T-cell (primary cell): Measurements from ENCODE around the gene MIPEP. TPM values are rescaled to one million over a fixed set of nuclear protein-coding genes. Genes with fewer than 3 reads are reported as not detected.
"Not testable (repeated sequence)": the region's sequence is repeated elsewhere in the genome, so short reads cannot be mapped to it uniquely, and the experiment has no call there.

ENCODE experiments used
- ATAC-seq, 4 experiments: fragments of 200-7000 bp in 3 of 4; fragments of 150-1000 bp in 1 of 4; cut with Tn5 transposase; replicated peaks in 1 of 4; 1 replicate in 3 of 4; 2 replicates in 1 of 4; pipeline ENCODE4 v1.10.0; 2021; ENCODE audit warnings: moderate library complexity in 3 of 4, mild to moderate bottlenecking in 2 of 4, moderate number of reproducible peaks in 1 of 4
- CTCF ChIA-PET, 2 donors: fragments of 300-600 bp; sonication (Branson Sonifier 250); formaldehyde crosslinking; loops; one replicate each; lab custom pipeline; 2022; ENCODE audit warnings: antibody characterized with exemption in 2 of 2; lab: Charles Lee
- POLR2A ChIA-PET, 2 donors: fragments of 300-600 bp; sonication (Branson Sonifier 250); formaldehyde crosslinking; loops; one replicate each; lab custom pipeline; 2022; ENCODE audit warnings: antibody characterized with exemption in 2 of 2; lab: Charles Lee
- DNase-seq, 35 experiments: peaks; one replicate each; pipeline versions ENCODE4 v3.0.0 to v3.0.0-alpha.2; 2013 to 2023
- H3K27ac ChIP-seq: one replicate; pipeline ENCODE4 v1.5.1; 2013; ENCODE audit warnings: low read length
- H3K27me3 ChIP-seq, 2 experiments: replicated peaks in 1 of 2; 1 replicate in 1 of 2; 2 replicates in 1 of 2; pipeline versions ENCODE4 v1.6.1 to v1.7.0; 2013; ENCODE audit warnings: low read length in 1 of 2, mixed read lengths in 1 of 2; ENCODE audit not compliant: control insufficient read depth in 2 of 2, insufficient read depth in 2 of 2; ENCODE audit errors: extremely low read depth in 1 of 2
- H3K36me3 ChIP-seq, 2 donors: 1 replicate in 1 of 2; 2 replicates in 1 of 2; pipeline versions ENCODE4 v1.6.1 to v1.7.0; 2013; ENCODE audit warnings: low read length in 1 of 2; ENCODE audit not compliant: control insufficient read depth in 2 of 2, insufficient read depth in 1 of 2; ENCODE audit errors: extremely low read depth in 1 of 2
- H3K4me1 ChIP-seq, 2 experiments: 1 replicate in 1 of 2; 2 replicates in 1 of 2; pipeline versions ENCODE4 v1.6.1 to v1.7.0; 2013; ENCODE audit warnings: low read length in 2 of 2, mixed read lengths in 1 of 2; ENCODE audit not compliant: insufficient read depth in 2 of 2, control insufficient read depth in 1 of 2; ENCODE audit errors: extremely low read depth in 1 of 2
- H3K4me3 ChIP-seq, 2 donors: 1 replicate in 1 of 2; 2 replicates in 1 of 2; pipeline versions ENCODE4 v1.5.1 to v1.7.0; 2013; ENCODE audit warnings: mild to moderate bottlenecking in 2 of 2, low read length in 1 of 2, moderate library complexity in 1 of 2; ENCODE audit not compliant: control insufficient read depth in 1 of 2; ENCODE audit errors: extremely low read depth in 1 of 2
- H3K9me3 ChIP-seq: 2 replicates; pipeline ENCODE4 v1.7.0; 2013
- H3K27ac Mint-ChIP-seq, 2 donors: one replicate each; pipeline ENCODE4 v1.8.0; 2020 to 2021; ENCODE audit warnings: mild to moderate bottlenecking in 2 of 2, mixed read lengths in 2 of 2
- H3K27me3 Mint-ChIP-seq, 2 donors: one replicate each; pipeline ENCODE4 v1.8.0; 2021 to 2022; ENCODE audit warnings: mixed read lengths in 2 of 2
- H3K36me3 Mint-ChIP-seq: one replicate; pipeline ENCODE4 v1.8.0; 2021; ENCODE audit warnings: mixed read lengths
- H3K4me1 Mint-ChIP-seq, 3 donors: one replicate each; pipeline ENCODE4 v1.8.0; 2020 to 2022; ENCODE audit warnings: mixed read lengths in 3 of 3, mild to moderate bottlenecking in 1 of 3
- H3K4me3 Mint-ChIP-seq, 3 donors: one replicate each; pipeline ENCODE4 v1.8.0; 2020 to 2022; ENCODE audit warnings: mild to moderate bottlenecking in 3 of 3, mixed read lengths in 3 of 3, moderate library complexity in 3 of 3
- H3K9me3 Mint-ChIP-seq, 3 donors: one replicate each; pipeline ENCODE4 v1.8.0; 2020 to 2022; ENCODE audit warnings: mixed read lengths in 3 of 3
- WGBS: methylation state at CpG from one replicate; pipeline ENCODE4 v1.1.5; 2013; ENCODE audit warnings: missing lambda C conversion rate; ENCODE audit not compliant: insufficient coverage; 5-methylcytosine and 5-hydroxymethylcytosine counted together
- total RNA-seq, 35 experiments: library from RNA in 6 of 35; stranded (reverse) in 6 of 35; fragments of 120-200 nt in 1 of 35; gene quantifications; one replicate each; pipeline versions ENCODE4 v1.2.1 to v1.2.4 and lab custom pipeline; 2013 to 2026

Gene MIPEP
- total RNA-seq, 5 donors from 2014 or later (not counting 1 experiment from before 2014, with no cell fraction given): 6.3 to 13.8 (median 12.3) TPM

DNA sequence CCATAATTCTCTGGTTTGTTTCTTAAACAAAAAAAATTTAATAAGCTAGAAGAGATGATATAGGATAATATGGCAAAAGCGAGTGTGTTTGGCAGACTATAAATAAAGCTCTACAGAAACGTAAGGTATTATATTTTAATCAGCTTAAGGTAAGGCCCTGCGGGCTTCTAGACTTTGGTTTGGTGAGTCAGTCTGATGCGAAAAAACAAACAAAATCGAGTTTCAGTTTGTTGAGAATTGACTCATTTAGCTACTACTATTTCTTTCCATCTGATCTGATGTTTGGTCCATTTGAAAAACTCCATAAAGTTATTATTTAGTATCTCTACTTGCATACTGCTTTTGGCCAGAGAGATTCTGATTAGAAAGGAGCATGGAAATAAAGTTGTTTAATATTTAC, 138.0 kb downstream of the MIPEP start:
- H3K36me3 ChIP-seq: peaks cover 0 to 5% of the 10 kb centered on the region in 2 donors
- Mint-ChIP-seq H3K4me3 (no peak overlapping the region), H3K9me3 (no peaks in the 10 kb centered on the region), H3K27me3 (no peaks in the 10 kb centered on the region), H3K36me3 (peaks cover 30% of the 10 kb centered on the region), H3K27ac (peak overlapping the region in 1 of 2 donors; percentile 45), H3K4me1 (peaks cover 30 to 49% (median 32%) of the 10 kb centered on the region in 3 donors)
- H3K27ac ChIP-seq: no peak overlapping the region
- no peaks in the 10 kb centered on the region for H3K9me3 ChIP-seq
- H3K4me1 ChIP-seq: peaks cover 0 to 3% of the 10 kb centered on the region in 2 experiments
- DNase-seq (no peak), ATAC-seq (no peak)
- no peak overlapping the region for H3K4me3 ChIP-seq
- no CpG with 5 or more reads among the region's 5 CpGs for WGBS
- ChIA-PET CTCF (interaction anchor here in 1 of 2 donors (1.2 kb wide), 1 partner anchor 9 kb away, joined by 4 read pairs; no protein-coding TSS in a partner anchor), POLR2A (no interaction called here)
- H3K27me3 ChIP-seq: no peaks in the 10 kb centered on the region

DNA sequence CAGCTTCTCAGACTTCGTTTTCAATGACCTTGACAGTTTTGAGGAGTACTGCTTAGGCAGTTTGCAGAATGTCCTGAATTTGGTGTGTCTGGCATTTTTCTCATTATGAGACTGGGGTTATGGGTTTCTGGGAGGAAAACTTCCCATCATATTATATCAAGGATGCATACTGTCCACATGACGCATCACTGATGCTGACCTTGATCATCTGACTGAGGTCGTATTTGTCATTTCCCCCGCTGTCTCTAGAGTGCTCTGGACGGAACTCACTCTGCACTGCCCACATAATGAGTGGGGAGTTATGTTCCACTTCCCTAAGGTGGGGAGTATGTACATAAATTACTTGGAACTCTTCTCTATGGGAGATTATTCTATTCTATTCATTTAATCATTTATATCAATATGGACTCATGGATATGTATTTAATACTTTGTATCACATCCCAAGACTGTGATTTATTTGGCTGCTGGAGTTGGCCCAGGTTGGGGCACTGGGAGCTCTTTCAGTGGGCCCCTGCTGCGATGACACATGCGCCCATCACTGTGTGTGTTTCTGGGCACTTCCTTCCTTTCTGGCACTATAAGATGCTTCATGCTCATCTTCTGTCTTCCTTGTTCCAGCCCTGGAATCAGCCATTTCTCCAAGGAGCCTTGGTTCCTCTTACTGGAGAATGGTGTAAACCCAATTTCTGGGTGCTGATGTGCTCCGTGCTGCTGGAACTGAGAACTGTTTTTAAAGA, 138.6 kb downstream of the MIPEP start:
- H3K27me3 Mint-ChIP-seq: no peaks in the 10 kb centered on the region
- Histone ChIP-seq H3K27me3 (no peaks in the 10 kb centered on the region), H3K4me3 (no peak overlapping the region), H3K27ac (no peak overlapping the region), H3K9me3 (no peaks in the 10 kb centered on the region), H3K4me1 (peaks cover 0 to 3% of the 10 kb centered on the region in 2 experiments), H3K36me3 (peaks cover 0 to 5% of the 10 kb centered on the region in 2 donors)
- H3K4me3 Mint-ChIP-seq: no peak overlapping the region
- ChIA-PET CTCF (interaction anchor here in 1 of 2 donors (0.6 kb wide), 1 partner anchor 357 kb away, joined by 4 read pairs; no protein-coding TSS in a partner anchor), POLR2A (no interaction called here)
- ATAC-seq (no peak), DNase-seq (no peak)
- H3K9me3 Mint-ChIP-seq: no peaks in the 10 kb centered on the region
- H3K4me1 Mint-ChIP-seq: peaks cover 30 to 49% (median 32%) of the 10 kb centered on the region in 3 donors
- peaks cover 30% of the 10 kb centered on the region for H3K36me3 Mint-ChIP-seq
- 63% methylated on average over 2 of the region's 8 CpGs for WGBS
- H3K27ac Mint-ChIP-seq: peak overlapping the region; percentile 45 to 49

DNA sequence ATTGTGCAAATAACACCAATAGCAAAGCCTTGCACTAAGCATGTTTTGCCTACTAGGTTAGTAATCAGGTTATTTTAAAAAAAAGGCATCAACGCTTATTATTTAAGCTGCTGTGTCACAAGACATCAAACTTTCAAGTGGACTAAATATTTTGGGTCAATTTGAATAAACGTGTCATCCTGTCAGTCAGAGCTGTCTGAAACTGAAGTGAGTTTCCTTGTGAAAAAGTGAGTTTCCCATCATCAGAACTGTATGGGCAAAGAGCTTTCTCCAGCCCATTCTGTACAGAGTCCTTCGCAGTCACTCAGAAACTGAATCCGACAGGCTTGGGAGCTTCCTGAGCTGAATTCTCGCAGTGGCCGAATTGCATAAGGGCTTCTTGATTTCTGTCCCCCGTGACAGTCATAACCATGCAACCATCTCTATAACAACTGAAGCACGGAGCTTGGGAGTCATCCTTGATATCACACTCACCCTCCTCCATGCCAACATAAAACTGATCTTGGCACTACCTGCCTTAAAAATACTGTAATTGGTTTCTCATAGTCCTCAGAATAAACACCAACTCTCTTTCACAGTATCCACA, 139.8 kb downstream of the MIPEP start:
- DNase-seq: no peak
- Histone ChIP-seq H3K4me3 (no peak overlapping the region), H3K36me3 (peaks cover 0 to 5% of the 10 kb centered on the region in 2 donors), H3K27me3 (no peaks in the 10 kb centered on the region), H3K9me3 (no peaks in the 10 kb centered on the region), H3K27ac (no peak overlapping the region), H3K4me1 (peaks cover 0 to 7% of the 10 kb centered on the region in 2 experiments)
- ATAC-seq: no peak
- POLR2A ChIA-PET: interaction anchor here in 1 of 2 donors (0.5 kb wide), 1 partner anchor 126 kb away, joined by 4 read pairs; no protein-coding TSS in a partner anchor
- Mint-ChIP-seq H3K9me3 (no peaks in the 10 kb centered on the region), H3K36me3 (peaks cover 22% of the 10 kb centered on the region), H3K27ac (no peak overlapping the region), H3K4me1 (peaks cover 24 to 45% (median 31%) of the 10 kb centered on the region in 3 donors), H3K27me3 (no peaks in the 10 kb centered on the region), H3K4me3 (no peak overlapping the region)
- WGBS: 97% methylated on average over 8 of the region's 8 CpGs
- CTCF ChIA-PET: no interaction called here

DNA sequence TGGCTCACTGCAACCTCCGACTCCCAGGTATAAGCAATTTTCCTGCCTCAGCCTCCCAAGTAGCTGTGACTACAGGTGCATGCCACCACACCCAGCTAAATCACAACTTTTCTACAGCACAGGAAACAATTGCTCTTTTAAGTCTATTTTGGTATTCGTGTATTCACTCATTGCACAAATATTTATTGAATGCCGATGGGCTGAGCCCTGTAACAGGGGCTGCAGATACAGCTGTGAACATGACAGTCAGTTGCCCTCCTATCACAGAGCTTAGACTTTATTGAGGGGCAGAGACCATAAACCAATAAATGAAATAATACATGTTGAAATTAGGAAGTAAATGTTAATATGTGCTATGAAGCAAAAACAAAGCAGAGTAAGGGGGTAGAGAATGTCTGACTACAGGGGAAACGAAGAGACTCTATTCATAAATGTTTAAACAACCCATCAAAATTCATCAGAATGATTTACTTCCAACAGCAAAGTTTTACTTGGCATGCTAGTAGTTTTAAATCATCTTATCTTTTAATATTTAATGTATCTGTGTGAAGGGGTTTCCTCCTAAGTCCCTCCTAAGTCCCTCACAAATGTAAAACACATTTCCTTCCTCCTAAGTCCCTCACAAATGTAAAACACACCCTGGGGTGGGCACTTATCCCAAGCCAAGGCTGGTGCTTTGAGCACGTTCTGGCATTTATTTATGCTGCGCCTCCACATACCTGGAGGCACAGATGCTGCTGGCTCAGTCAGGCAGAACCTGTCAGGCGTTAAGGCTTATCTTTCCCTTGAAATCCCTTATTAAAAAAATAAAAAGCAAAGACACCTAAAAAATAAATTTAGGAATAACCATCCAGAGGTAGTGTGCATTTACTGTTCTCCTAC, 140.8 kb downstream of the MIPEP start:
- Histone ChIP-seq H3K4me3 (no peak overlapping the region), H3K27me3 (no peaks in the 10 kb centered on the region), H3K27ac (no peak overlapping the region), H3K36me3 (peaks cover 0 to 5% of the 10 kb centered on the region in 2 donors), H3K4me1 (peaks cover 5 to 17% of the 10 kb centered on the region in 2 experiments), H3K9me3 (no peaks in the 10 kb centered on the region)
- ATAC-seq (no peak), DNase-seq (no peak)
- WGBS: 80% methylated on average over 2 of the region's 7 CpGs
- H3K4me3 Mint-ChIP-seq: no peak overlapping the region
- H3K36me3 Mint-ChIP-seq: peaks cover 22% of the 10 kb centered on the region
- H3K9me3 Mint-ChIP-seq: no peaks in the 10 kb centered on the region
- peaks cover 25 to 45% (median 35%) of the 10 kb centered on the region in 3 donors for H3K4me1 Mint-ChIP-seq
- H3K27ac Mint-ChIP-seq: no peak overlapping the region
- H3K27me3 Mint-ChIP-seq: no peaks in the 10 kb centered on the region
- ChIA-PET CTCF (no interaction called here), POLR2A (no interaction called here)

DNA sequence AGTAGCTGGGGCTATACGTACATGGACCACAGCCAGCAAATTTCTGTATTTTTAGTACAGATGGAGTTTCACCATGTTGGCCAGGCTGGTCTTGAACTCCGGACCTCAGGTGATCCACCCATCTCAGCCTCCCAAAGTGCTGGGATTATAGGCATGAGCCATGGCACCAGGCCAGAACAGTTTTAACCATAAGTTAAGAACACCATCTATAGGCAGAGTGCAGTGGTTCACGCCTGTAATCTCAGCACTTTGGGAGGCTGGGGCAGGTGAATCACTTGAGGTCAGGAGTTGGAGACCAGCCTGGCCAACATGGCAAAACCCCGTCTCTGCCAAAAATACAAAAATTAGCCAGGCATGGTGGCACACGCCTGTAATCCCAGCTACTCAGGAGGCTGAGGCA, 143.1 kb downstream of the MIPEP start:
- H3K4me3 ChIP-seq, H3K9me3 Mint-ChIP-seq, H3K27me3 Mint-ChIP-seq, H3K27ac ChIP-seq, H3K4me3 Mint-ChIP-seq, DNase-seq, H3K27me3 ChIP-seq, ATAC-seq, CTCF ChIA-PET, H3K27ac Mint-ChIP-seq, H3K36me3 ChIP-seq, H3K9me3 ChIP-seq: not testable (repeated sequence)
- WGBS: 100% methylated on average over 3 of the region's 5 CpGs
- H3K4me1 ChIP-seq: peaks cover 5 to 27% of the 10 kb centered on the region in 2 experiments
- H3K36me3 Mint-ChIP-seq: peaks cover 19% of the 10 kb centered on the region
- H3K4me1 Mint-ChIP-seq: peaks cover 28 to 42% (median 39%) of the 10 kb centered on the region in 3 donors
- POLR2A ChIA-PET: interaction anchor here in 1 of 2 donors (0.7 kb wide), 1 partner anchor 378 kb away, joined by 5 read pairs; no protein-coding TSS in a partner anchor

DNA sequence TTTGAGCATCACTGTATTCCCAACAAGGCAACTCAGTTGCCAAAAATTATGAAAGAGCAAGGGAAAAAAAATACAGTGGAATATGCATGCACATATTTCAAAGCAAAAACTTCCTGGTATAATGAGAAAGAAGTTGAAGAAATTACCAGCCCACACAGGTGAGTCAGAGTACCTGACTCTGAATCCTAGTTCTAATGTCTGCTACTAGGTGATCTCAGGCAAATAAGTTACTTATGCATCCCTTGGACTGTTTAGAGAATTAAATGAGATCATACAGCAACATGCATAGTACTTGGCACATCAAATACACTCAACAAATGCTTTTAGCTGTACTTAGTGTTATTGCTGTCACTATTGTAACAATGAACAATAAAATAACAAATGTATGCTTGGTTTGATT, 144.9 kb downstream of the MIPEP start:
- H3K27me3 ChIP-seq: no peaks in the 10 kb centered on the region
- Mint-ChIP-seq H3K36me3 (peaks cover 10% of the 10 kb centered on the region), H3K9me3 (no peaks in the 10 kb centered on the region), H3K4me1 (peaks cover 24 to 33% (median 32%) of the 10 kb centered on the region in 3 donors), H3K27me3 (no peaks in the 10 kb centered on the region), H3K4me3 (peak overlapping the region in 1 of 3 donors; percentile 59), H3K27ac (no peak overlapping the region)
- no peaks in the 10 kb centered on the region for H3K9me3 ChIP-seq
- no peak overlapping the region for H3K27ac ChIP-seq
- ChIA-PET POLR2A (no interaction called here), CTCF (no interaction called here)
- DNase-seq: no peak
- ATAC-seq: no peak
- H3K4me1 ChIP-seq: peaks cover 5 to 27% of the 10 kb centered on the region in 2 experiments
- no peaks in the 10 kb centered on the region for H3K36me3 ChIP-seq
- H3K4me3 ChIP-seq: no peak overlapping the region
